ENCODE data around the gene BAD. TPM values are rescaled to one million over a fixed set of nuclear protein-coding genes. Genes with fewer than 3 reads are reported as not detected.

BAD gene
- total and polyA plus RNA-seq, 2 donors (not counting 1 experiment from before 2014, with no cell fraction given): 24.0 to 39.1 TPM

GRCh38 chr11:64240435-64241240, 43.8 kb downstream of the BAD start, which contains the start of gene FKBP2:
Gene FKBP2, plus strand, starts transcription at chr11:64241095. Its CDS starts 1,293 bp downstream, at chr11:64242388.
- Mint-ChIP-seq H3K27me3 (no peaks in the 10 kb centered on the region), H3K27ac (peak within 1 kb of the TSS; percentile 97), H3K4me1 (peaks cover 62% of the 10 kb centered on the region), H3K9me3 (ENCODE audit: insufficient read depth) (no peaks in the 10 kb centered on the region), H3K4me3 (peak within 1 kb of the TSS; percentile 91)
- ChIA-PET CTCF (interaction anchor here (1.0 to 1.5 kb wide), 7 partner anchors 10 to 77 kb away, joined by 3 to 16 read pairs (median 7); partner anchors contain the start of genes ESRRA, FERMT3, NUDT22 and PRDX5), POLR2A (interaction anchor here (0.6 to 1.4 kb wide), 18 partner anchors 9 to 627 kb away, joined by 3 to 11 read pairs (median 4); partner anchors contain the start of genes DNAJC4, ESRRA, GPR137 and NUDT22)
- H3K27me3 ChIP-seq (replicated peaks in 1 of 4; ENCODE audit: control extremely low read depth in 1 of 4, control insufficient read depth in 3 of 4, insufficient read depth in 4 of 4, low read length in 3 of 4): no peaks in the 10 kb centered on the region
- no peaks in the 10 kb centered on the region for H3K9me3 ChIP-seq (ENCODE audit: control extremely low read depth in 1 of 3, control insufficient read depth in 2 of 3, insufficient read depth in 1 of 3, low read length in 2 of 3)
- peak within 1 kb of the TSS; percentile 81 for H3K9ac ChIP-seq (ENCODE audit: low read length)
- WGBS (ENCODE audit: insufficient coverage): 2% methylated on average over 58 of the region's 58 CpGs
- H3K4me2 ChIP-seq (replicated peaks; ENCODE audit: low read depth, low read length, poor library complexity, severe bottlenecking): peak within 1 kb of the TSS; percentile 99
- no peak for TF ChIP-seq EZH2 (IDR thresholded peaks at IDR 0.05; ENCODE audit: borderline replicate concordance, insufficient read depth, low read depth, low read length, poor library complexity, severe bottlenecking)
- no peak for TF ChIP-seq CTCF (IDR thresholded peaks at IDR 0.05)
- H3K27ac ChIP-seq (ENCODE audit: low read length in 2 of 2): peak within 1 kb of the TSS; percentile 98
- peaks cover 17% of the 10 kb centered on the region for H3K79me2 ChIP-seq (ENCODE audit: control insufficient read depth, insufficient read depth, low read length)
- ATAC-seq (ENCODE audit: low read depth) (peak; percentile 58), DNase-seq (peak; percentile 99)
- H3K4me3 ChIP-seq (ENCODE audit: control extremely low read depth in 1 of 5, extremely low read depth in 1 of 5, insufficient read depth in 1 of 5, low read depth in 2 of 5, low read length in 4 of 5): peak within 1 kb of the TSS in 4 of 5 experiments; percentile 76 to 91 (median 83)
- intact Hi-C loops (cut with micrococcal nuclease): loop anchor here (1.0 to 2.0 kb wide), 7 partner anchors 10 to 65 kb away; partner anchors contain the start of genes BAD, DNAJC4, ESRRA and FERMT3
- peaks cover 31 to 63% of the 10 kb centered on the region in 2 donors for H3K4me1 ChIP-seq (ENCODE audit: control insufficient read depth in 2 of 2, insufficient read depth in 2 of 2, low read length in 2 of 2)
- peaks cover 0 to 38% of the 10 kb centered on the region in 2 experiments for H3K36me3 ChIP-seq (replicated peaks in 1 of 2; ENCODE audit: control extremely low read depth in 1 of 2, control insufficient read depth in 1 of 2, extremely low read depth in 1 of 2, insufficient read depth in 2 of 2, low read length in 1 of 2)
- peaks cover 13% of the 10 kb centered on the region for H4K20me1 ChIP-seq (ENCODE audit: control insufficient read depth, insufficient read depth, low read length, poor library complexity, severe bottlenecking)
- H2AFZ ChIP-seq (ENCODE audit: insufficient read depth, low read depth, low read length, poor library complexity, severe bottlenecking): peak within 1 kb of the TSS; percentile 74

Data from B cell (primary cell).